Activated CD4-positive, alpha-beta T cell treated with anti-CD3 and anti-CD28 coated beads for 1 hour (primary cell): ENCODE measurements around the gene RNF182.
"Not testable (repeated sequence)": the region's sequence is repeated elsewhere in the genome, so short reads cannot be mapped to it uniquely, and the experiment has no call there.

ENCODE experiments used
- DNase-seq: peaks from one replicate; pipeline ENCODE4 v3.0.0-alpha.2; 2020

RNF182 gene

DNA sequence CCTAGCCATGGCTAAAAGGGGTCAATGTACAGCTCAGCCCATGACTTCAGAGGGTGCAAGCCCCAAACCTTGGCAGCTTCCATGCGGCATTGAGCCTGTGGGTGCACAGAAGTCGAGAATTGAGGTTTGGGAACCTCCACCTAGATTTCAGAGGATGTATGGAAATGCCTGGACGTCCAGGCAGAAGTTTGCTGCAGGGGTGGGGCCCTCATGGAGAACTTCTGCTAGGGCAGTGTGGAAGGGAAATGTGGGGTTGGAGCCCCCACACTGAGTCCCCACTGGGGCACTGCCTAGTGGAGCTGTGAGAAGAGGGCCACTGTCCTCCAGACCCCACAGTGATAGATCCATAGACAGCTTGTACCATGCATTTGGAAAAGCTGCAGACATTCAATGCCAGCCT, 47.9 kb downstream of the RNF182 start:
- DNase-seq = not testable (repeated sequence)

DNA sequence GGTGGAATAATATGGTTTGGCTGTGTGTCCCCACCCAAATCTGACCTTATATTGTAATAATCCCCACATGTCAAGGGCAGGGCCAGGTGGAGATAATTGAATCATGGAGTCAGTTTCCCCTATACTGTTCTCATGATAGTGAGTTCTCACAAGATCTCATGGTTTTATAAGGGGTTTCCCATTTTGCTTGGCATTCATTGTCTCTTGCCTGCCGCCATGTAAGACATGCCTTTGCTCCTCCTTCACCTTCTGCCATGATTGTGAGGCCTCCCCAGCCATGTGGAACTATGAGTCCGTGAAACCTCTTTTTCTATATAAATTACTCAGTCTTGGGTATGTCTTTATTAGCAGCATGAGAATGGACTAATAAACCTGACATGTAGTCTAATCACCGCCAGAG, 48.7 kb downstream of the RNF182 start:
- not testable (repeated sequence) for DNase-seq

DNA sequence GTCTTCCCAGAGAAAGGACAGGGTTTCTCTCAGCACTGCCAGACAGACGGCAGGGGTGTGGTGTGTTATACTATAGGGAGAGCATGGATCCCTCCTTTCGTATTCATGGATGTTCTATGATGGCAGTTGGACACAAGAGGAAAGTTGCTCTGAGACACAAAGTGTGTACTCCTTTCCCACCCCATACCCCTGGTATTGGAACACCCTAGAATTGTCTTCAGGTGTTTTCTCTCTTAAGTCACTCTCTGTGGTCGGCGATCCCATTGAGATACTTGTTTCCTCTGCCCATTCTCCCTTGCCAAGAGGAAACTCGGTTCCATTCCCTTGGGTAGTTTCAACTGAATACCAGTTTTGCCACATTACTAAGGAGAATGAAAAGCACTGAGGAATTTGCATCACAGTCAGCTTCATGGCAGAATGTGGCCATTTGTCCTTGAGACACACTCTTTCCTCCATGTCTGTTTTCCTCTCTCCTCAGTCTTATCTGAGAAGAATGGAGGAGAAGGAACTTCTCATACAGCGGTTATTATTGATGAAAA, 53.4 kb downstream of the RNF182 start:
- no peak for DNase-seq

- DNase-seq = no peak
Measured at GRCh38 chr6:13978787-13979186, 54.0 kb downstream of the RNF182 start.

DNA sequence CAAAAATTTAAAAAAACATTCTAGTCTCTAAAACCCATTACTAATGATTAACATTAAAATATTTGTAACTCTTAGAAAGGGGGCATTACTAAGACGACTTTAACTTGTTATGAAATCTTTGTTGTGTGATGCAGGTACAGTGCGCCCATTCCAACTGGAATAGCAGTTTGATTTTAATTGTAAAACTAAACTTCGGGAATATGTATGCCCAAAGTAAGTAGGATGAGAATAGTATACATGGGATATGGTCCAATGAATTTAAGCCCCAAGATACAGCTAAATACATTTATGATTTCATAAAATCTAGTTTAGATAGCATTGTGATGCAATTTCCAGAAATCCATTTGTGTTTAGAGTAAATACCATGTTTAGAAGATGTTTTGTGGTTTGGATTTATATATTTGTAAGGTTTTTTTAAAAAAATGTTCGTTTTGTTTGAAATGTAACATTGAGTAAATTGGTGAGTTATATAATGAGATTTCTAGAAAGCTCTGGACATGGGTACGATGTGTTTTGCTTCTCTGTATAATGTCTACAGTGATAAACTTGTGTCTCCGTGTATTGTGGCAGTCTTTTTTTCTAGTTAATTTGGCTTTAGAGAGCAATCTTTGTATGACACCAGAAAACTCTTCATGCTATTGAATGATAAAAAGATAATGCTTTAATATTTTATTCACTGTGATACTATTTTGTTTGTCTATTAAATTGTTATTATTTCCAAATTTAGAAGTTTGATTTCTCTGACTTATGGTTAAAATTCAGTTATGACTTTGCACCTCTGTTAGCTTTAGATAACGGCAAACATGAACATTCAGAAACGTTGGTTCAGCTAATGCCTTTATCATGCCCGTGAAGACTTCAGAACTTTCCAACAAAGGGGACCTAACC, 54.8 kb downstream of the RNF182 start:
- no peak for DNase-seq

GRCh38 chr6:13980534-13980933, 55.8 kb downstream of the RNF182 start:
- no peak for DNase-seq

DNA sequence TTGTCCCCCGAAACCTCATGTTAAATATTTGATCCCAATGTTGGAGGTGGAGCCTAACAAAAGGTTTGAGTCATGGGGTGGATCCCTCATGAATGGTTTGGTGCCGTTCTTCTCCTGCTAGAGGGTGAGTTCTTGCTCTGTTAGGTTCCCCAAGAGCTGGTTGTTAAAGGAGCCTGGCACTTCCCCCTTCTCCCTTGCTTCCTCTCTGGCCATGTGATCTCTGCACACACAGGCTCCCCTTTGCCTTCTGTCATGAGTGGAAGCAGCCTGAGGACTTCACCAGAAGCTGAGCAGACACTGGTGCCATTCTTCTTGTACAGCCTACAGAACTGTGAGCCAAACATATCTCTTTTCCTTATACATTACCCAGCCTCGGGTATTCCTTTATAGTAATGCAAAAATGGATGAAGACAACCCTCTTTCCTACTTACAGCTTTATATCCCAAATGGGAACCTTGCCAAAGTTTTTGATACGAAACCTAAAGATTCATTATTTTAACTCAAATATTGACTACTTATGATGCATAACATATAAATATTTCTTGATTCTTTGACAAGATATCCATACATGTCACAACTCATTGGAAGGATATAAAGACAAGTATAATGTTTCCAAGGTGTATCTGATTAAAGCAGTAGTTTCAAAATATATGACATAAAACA, 61.0 kb downstream of the RNF182 start:
- no peak for DNase-seq

- DNase-seq = no peak
Measured at GRCh38 chr6:13986700-13987399, 62.1 kb downstream of the RNF182 start.

GRCh38 chr6:13987400-13987865, 62.7 kb downstream of the RNF182 start:
- DNase-seq = no peak

DNA sequence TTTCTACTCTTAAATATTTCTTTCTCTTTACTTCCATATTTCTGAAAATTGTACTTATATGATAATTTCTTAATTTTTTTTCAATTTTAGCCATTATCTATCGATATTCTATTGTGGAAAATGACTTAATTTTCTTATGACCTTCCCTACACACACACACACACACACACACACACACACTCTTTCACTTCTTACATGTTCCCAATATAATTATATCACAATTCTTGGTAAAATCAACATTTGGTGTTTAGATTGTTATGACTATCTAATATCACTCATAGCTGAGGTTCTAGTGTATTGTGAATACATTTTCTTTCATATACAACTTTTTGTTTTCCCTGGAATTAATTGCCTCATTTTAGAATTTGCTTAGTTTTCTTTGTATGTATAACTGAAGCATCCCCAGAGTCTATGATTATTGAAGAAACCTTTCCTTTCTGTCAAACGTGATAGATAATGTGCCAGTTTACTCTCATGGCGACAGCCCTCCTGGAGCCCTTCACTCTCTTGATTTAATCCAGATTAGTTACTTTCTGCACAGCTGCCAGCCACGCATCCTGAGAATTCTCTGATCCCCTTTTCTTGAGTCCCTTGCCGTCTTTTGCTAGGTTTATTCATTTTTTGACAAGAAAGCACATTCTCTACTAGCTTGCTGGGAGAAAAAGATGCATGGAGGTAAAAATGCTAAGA, 63.4 kb downstream of the RNF182 start:
- no peak for DNase-seq

GRCh38 chr6:13988908-13989307, 64.2 kb downstream of the RNF182 start:
- DNase-seq = no peak

- no peak for DNase-seq
Measured at GRCh38 chr6:13989496-13990144, 64.9 kb downstream of the RNF182 start.

GRCh38 chr6:13990796-13991195, 66.0 kb downstream of the RNF182 start:
- DNase-seq = no peak

DNA sequence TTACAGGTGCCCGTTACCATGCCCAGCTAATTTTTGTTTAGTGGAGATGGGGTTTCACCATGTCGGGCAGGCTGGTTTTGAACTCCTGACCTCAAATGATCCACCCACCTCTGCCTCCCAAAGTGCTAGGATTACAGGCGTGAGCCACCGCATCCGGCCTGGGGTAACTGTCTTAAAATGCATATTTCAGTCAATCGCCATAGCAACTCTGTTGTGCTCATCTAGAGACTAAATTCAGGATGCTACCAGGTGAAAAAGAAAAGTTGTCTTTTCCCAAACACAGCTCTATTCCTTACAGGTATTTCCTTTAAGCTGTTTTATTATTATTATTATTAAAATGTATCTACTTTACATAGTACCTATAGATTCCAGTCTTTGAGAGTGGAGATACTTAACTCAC, 66.6 kb downstream of the RNF182 start:
- no peak for DNase-seq

DNA sequence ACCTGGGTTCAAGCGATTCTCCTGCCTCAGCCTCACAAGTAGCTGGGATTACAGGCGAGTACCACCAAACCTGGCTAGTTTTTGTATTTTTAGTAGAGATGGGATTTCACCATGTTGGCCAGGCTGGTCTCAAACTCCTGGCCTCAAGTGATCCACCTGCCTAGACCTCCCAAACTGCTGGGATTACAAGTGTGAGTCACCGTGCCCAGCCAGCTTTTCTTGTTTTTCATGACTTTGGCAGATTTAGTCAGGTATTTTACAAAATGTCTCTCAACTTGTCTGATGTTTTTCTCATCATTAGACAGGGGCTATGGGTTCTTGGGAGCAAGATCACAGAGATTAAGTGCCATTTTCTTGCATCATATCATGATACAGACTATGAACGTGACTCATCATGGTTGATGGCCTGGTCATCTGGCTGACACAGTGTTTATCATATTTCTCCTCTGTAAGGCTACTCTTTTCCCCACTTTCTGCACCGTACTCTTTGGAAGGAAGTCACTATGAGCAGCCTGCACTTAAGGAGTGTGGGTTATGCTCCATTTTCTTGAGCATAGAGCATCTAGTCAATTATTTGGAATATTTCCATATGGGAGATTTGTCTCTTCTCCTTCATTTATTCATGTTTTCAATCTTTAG, 67.8 kb downstream of the RNF182 start:
- DNase-seq = no peak

DNA sequence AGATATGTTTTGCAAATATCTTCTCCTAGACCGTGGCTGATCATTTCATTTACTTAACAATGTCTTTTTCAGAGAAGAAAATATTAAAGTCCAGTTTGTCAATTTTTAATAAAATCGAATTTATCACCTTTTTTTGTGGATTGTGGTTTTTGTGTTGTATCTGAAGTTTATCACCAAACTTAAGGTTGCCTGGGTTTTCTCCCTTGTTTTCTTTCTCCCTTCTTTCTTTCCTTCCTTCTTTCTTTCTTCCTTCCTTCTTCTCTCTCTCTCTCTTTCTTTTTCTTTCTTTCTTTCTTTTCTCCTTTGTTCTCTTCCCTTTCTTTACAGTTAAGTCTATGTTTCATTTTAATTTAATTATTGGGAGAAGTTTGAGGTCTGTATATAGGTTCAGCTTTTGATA, 68.7 kb downstream of the RNF182 start:
- DNase-seq = no peak

DNA sequence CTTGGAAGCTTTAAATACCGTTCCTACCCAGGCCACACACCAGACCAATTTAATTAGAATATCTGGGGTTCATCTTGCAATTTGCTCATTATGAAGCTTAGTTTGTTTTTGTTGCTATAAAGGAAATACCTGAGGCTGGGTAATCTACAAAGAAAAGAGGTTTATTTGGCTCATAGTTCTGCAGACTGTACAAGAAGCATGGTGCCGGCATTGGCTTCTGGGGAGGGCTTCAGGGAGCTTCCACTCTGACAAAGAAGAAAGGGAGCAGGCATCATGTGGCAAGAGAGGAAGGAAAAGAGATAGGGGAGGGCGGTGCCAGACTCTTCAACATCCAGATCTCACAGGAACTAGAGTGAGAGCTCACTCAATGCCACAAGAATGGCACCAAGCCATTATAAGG, 73.6 kb downstream of the RNF182 start:
- DNase-seq = no peak

DNA sequence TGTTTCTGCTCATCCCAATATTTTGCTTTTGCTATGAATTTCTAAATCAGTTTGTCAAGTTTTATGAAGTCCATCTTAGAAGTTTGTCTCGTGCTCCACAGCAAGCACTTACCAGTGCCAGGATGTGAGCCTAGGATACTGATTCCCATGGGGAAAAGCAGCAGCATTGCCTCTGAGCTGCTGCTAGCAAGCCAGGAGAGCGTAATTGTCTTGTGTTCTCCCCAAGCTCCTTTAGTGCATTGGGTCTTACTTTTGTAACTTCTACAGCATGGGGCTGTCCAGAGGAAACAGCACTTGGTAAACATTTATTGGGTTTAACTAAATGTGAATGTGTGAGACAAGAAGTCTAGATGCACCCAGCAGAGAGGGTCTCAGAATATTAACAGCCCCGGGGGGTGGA, 76.1 kb downstream of the RNF182 start:
- no peak for DNase-seq

DNA sequence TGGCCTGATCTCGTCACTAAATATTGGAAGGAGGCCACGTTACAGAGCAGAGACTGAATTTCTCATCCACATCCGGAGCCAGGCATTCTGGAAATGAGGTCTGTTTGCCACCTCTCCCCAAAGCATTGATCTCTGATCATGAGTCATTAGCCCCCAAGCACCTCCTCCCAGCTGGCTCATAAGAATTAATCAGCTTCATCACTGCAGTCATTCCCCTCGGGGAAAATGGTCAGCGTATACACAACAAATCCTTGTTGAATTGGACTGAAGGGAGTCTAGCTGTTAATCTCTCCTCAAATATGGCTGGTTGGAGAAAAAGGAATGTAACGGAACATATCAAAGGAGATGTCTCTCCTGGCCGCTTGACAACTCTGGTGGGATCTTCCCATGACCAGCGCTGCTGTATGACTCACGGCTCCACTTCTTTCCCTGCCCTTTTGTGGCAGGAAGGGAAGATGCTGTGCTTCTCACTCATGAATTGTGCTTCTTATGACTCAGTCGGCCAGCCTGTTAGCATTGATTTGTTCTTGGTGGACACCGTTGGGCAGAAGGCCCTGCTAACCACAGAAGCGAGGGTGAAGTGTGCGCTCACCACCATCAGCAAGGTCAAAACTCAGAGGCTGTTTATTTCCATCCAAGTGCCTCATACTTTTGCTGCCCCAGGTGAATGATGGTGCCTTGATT, 76.7 kb downstream of the RNF182 start:
- no peak for DNase-seq

- no peak for DNase-seq
Measured at GRCh38 chr6:14002176-14002947, 77.6 kb downstream of the RNF182 start.
